ENCODE results near the gene NOX5. TPM values are rescaled to one million over a fixed set of nuclear protein-coding genes. Genes with fewer than 3 reads are reported as not detected.

Gene NOX5
- total RNA-seq, 1 donor from 2014 or later, result not detected

GRCh38 chr15:69037977-69038376 is 23.5 kb downstream of the NOX5 start:
- H3K9me3 Mint-ChIP-seq, result no peaks in the 10 kb centered on the region
- no peak overlapping the region for H3K4me3 Mint-ChIP-seq
- H3K4me1 Mint-ChIP-seq, result peaks cover 4% of the 10 kb centered on the region
- intact Hi-C loops (cut with micrococcal nuclease), result no loop called here
- H3K27me3 Mint-ChIP-seq, result peaks cover 6% of the 10 kb centered on the region
- no peak for DNase-seq
- no peak overlapping the region for H3K27ac Mint-ChIP-seq
- H3K36me3 Mint-ChIP-seq (ENCODE audit: low read depth), result no peaks in the 10 kb centered on the region

GRCh38 chr15:69038508-69038907 is 24.0 kb downstream of the NOX5 start:
- Mint-ChIP-seq H3K4me3 (no peak overlapping the region), H3K27me3 (peaks cover 6% of the 10 kb centered on the region), H3K27ac (no peak overlapping the region), H3K9me3 (no peaks in the 10 kb centered on the region), H3K4me1 (peaks cover 4% of the 10 kb centered on the region), H3K36me3 (ENCODE audit: low read depth) (no peaks in the 10 kb centered on the region)
- intact Hi-C loops (cut with micrococcal nuclease), result no loop called here
- DNase-seq, result no peak

DNA sequence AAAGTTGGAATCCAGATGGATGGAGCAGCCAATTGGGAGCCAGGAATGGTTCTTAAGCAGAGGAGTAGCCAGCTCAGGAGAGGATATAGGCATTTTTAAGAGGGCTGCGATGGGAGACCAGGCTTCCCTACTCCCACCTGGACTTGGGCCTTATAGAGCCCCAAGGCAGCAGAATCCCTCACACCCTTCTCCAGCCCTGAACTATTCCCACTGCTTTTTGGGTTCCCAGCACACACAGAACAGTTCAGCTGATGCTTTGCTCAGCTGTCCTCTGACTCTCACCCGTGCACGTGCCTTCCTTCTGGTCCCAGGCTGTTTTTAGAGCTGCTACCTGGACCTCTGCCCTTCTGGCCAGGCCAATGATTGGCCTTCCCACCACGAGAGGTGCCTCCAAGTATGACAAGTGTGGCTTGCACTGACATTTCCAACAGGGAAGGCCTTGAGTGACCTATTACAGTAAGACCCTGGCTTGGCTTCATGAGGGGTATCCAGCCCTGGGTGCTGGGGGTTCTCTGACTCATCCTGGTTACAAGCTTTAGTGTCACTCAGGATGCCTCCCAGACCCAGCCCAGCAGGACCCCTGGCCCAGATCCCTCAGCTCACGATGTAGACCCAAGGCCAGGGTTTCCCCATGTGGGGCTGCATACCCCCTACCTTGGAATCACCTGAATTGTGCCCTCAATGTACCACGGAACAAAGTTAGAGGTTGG is 25.2 kb downstream of the NOX5 start:
- no peak overlapping the region for H3K4me3 Mint-ChIP-seq
- no peak for DNase-seq
- no peaks in the 10 kb centered on the region for H3K4me1 Mint-ChIP-seq
- H3K36me3 Mint-ChIP-seq (ENCODE audit: low read depth), result no peaks in the 10 kb centered on the region
- H3K27me3 Mint-ChIP-seq, result peaks cover 6% of the 10 kb centered on the region
- intact Hi-C loops (cut with micrococcal nuclease), result no loop called here
- H3K27ac Mint-ChIP-seq, result no peak overlapping the region
- no peaks in the 10 kb centered on the region for H3K9me3 Mint-ChIP-seq

DNA sequence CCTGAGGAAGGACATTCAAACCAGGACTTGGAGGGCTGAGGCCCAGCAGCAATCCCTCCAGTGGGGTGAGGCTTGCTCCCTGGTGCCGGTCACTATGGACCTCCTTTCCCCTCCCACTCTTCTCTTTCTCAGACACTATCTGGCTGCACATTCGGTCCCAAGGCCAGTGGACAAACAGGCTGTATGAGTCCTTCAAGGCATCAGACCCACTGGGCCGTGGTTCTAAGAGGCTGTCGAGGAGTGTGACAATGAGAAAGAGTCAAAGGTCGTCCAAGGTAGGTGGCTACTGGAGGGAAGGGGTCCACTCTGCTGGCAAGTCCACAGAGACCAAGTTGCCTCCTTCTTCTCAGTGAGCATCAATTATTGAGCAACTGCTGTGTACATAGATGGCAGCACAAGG is 28.0 kb downstream of the NOX5 start:
- no peaks in the 10 kb centered on the region for H3K36me3 Mint-ChIP-seq (ENCODE audit: low read depth)
- no peak for DNase-seq

DNA sequence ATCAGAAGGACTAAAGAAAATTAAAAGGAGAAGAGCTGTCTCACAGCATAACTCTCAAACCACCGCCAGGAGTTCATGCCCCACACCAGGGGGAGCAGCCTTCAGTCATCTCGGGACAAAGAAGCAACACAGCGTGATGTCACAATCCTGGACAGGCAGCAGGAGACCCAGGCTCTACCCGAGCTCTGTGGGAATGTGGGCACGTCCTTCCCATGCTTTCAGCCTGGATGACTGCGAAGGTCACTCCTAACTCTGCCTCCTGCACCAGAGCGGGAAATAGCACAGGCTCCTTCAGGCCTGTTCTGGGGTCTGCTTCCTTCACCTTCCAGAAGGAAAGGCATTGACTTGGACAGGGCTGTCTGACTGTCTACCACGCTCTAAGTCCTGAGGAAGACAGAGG is 31.3 kb downstream of the NOX5 start:
- H3K4me3 Mint-ChIP-seq, result no peak overlapping the region
- DNase-seq, result no peak
- no peak overlapping the region for H3K27ac Mint-ChIP-seq
- intact Hi-C loops (cut with micrococcal nuclease), result no loop called here
- peaks cover under 1% of the 10 kb centered on the region for H3K27me3 Mint-ChIP-seq
- H3K36me3 Mint-ChIP-seq (ENCODE audit: low read depth), result no peaks in the 10 kb centered on the region
- H3K4me1 Mint-ChIP-seq, result no peaks in the 10 kb centered on the region
- H3K9me3 Mint-ChIP-seq, result no peaks in the 10 kb centered on the region

More for the DNA sequence above, 28.0 kb downstream of the NOX5 start:
- Mint-ChIP-seq H3K4me1 (no peaks in the 10 kb centered on the region), H3K4me3 (no peak overlapping the region), H3K27ac (no peak overlapping the region), H3K27me3 (peaks cover 4% of the 10 kb centered on the region), H3K9me3 (no peaks in the 10 kb centered on the region)
- intact Hi-C loops (cut with micrococcal nuclease), result no loop called here

- H3K4me1 Mint-ChIP-seq, result no peaks in the 10 kb centered on the region
- intact Hi-C loops (cut with micrococcal nuclease), result no loop called here
- H3K4me3 Mint-ChIP-seq, result no peak overlapping the region
- no peaks in the 10 kb centered on the region for H3K36me3 Mint-ChIP-seq (ENCODE audit: low read depth)
- DNase-seq, result no peak
- H3K27ac Mint-ChIP-seq, result no peak overlapping the region
- H3K9me3 Mint-ChIP-seq, result no peaks in the 10 kb centered on the region
- peaks cover 4% of the 10 kb centered on the region for H3K27me3 Mint-ChIP-seq
Measured at GRCh38 chr15:69046781-69047180, 32.3 kb downstream of the NOX5 start.

DNA sequence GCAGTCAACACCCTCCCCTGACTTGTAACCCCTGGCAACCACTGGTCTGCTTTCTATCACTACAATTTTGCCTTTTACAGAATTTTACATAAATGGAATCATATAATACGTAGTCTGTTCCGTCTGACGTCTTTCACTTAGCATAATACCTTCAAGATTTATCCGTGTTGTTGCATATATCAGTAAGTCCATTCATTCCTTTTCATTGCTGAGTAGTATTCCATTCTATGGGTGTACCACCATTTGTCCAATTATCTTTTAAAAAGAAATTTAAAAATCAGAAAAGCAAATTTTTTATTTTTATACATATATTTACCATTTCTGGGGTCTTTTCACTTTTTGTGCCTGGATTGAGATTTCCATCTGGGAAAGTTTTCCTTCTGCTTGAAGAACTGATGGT is 35.5 kb downstream of the NOX5 start:
- no peaks in the 10 kb centered on the region for H3K4me1 Mint-ChIP-seq
- H3K27ac Mint-ChIP-seq, result no peak overlapping the region
- intact Hi-C loops (cut with micrococcal nuclease), result loop anchor here (10.0 kb wide), 1 partner anchor 175 kb away; no protein-coding TSS in a partner anchor
- no peak for DNase-seq
- peaks cover 6% of the 10 kb centered on the region for H3K27me3 Mint-ChIP-seq
- H3K9me3 Mint-ChIP-seq, result no peaks in the 10 kb centered on the region
- H3K4me3 Mint-ChIP-seq, result no peak overlapping the region
- no peaks in the 10 kb centered on the region for H3K36me3 Mint-ChIP-seq (ENCODE audit: low read depth)

GRCh38 chr15:69055251-69055650 is 40.8 kb downstream of the NOX5 start:
- intact Hi-C loops (cut with micrococcal nuclease), result loop anchor here (10.0 kb wide), 1 partner anchor 170 kb away; no protein-coding TSS in a partner anchor
- Mint-ChIP-seq H3K4me1 (peaks cover 8% of the 10 kb centered on the region), H3K27ac (no peak overlapping the region), H3K36me3 (ENCODE audit: low read depth) (no peaks in the 10 kb centered on the region), H3K9me3 (no peaks in the 10 kb centered on the region), H3K27me3 (peaks cover 12% of the 10 kb centered on the region), H3K4me3 (no peak overlapping the region)
- no peak for DNase-seq

GRCh38 chr15:69056365-69056764 is 41.9 kb downstream of the NOX5 start:
- Mint-ChIP-seq H3K27ac (no peak overlapping the region), H3K4me3 (no peak overlapping the region), H3K36me3 (ENCODE audit: low read depth) (no peaks in the 10 kb centered on the region), H3K9me3 (no peaks in the 10 kb centered on the region), H3K4me1 (peaks cover 10% of the 10 kb centered on the region), H3K27me3 (peaks cover 9% of the 10 kb centered on the region)
- intact Hi-C loops (cut with micrococcal nuclease), result loop anchor here (10.0 kb wide), 1 partner anchor 168 kb away; no protein-coding TSS in a partner anchor
- no peak for DNase-seq

- peaks cover 7% of the 10 kb centered on the region for H3K27me3 Mint-ChIP-seq
- H3K36me3 Mint-ChIP-seq (ENCODE audit: low read depth), result no peaks in the 10 kb centered on the region
- H3K27ac Mint-ChIP-seq, result no peak overlapping the region
- intact Hi-C loops (cut with micrococcal nuclease), result loop anchor here (1.0 to 10.0 kb wide), 3 partner anchors 166 to 409 kb away; no protein-coding TSS in a partner anchor
- no peaks in the 10 kb centered on the region for H3K9me3 Mint-ChIP-seq
- no peak overlapping the region for H3K4me3 Mint-ChIP-seq
- DNase-seq, result peak; percentile 91
- H3K4me1 Mint-ChIP-seq, result peaks cover 10% of the 10 kb centered on the region
Measured at GRCh38 chr15:69058830-69059556, 44.5 kb downstream of the NOX5 start.

GRCh38 chr15:69059557-69059943 is 45.1 kb downstream of the NOX5 start:
- Mint-ChIP-seq H3K4me1 (peaks cover 10% of the 10 kb centered on the region), H3K27me3 (peaks cover 7% of the 10 kb centered on the region), H3K36me3 (ENCODE audit: low read depth) (no peaks in the 10 kb centered on the region), H3K27ac (no peak overlapping the region), H3K4me3 (no peak overlapping the region), H3K9me3 (no peaks in the 10 kb centered on the region)
- DNase-seq, result no peak
- intact Hi-C loops (cut with micrococcal nuclease), result loop anchor here (1.0 to 10.0 kb wide), 3 partner anchors 165 to 409 kb away; no protein-coding TSS in a partner anchor

DNA sequence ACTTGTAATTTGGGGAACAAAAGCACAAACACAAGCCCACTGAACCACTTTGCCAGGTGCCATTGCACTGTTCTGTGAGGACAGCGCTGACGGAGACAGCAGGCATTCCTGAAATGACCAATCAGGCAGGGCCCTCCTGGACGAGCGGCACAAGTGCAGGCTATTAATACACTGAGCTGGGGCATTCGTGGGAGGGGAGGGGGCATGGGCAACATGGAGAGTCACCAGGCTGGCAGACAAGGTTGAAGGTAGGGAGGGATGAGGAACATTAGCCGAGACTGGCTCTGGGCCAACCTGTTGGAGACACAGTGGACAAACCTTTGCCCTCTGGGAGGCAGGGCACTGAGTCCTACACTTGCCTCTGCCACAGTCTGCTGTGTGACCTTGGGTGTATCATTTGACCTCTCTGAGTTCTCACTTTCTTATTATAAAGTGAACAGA is 45.6 kb downstream of the NOX5 start:
- H3K9me3 Mint-ChIP-seq, result no peaks in the 10 kb centered on the region
- peaks cover 10% of the 10 kb centered on the region for H3K4me1 Mint-ChIP-seq
- intact Hi-C loops (cut with micrococcal nuclease), result loop anchor here (1.0 kb wide), 1 partner anchor 205 kb away; no protein-coding TSS in a partner anchor
- no peak overlapping the region for H3K4me3 Mint-ChIP-seq
- no peaks in the 10 kb centered on the region for H3K36me3 Mint-ChIP-seq (ENCODE audit: low read depth)
- no peak for DNase-seq
- H3K27me3 Mint-ChIP-seq, result peaks cover 7% of the 10 kb centered on the region
- no peak overlapping the region for H3K27ac Mint-ChIP-seq

DNA sequence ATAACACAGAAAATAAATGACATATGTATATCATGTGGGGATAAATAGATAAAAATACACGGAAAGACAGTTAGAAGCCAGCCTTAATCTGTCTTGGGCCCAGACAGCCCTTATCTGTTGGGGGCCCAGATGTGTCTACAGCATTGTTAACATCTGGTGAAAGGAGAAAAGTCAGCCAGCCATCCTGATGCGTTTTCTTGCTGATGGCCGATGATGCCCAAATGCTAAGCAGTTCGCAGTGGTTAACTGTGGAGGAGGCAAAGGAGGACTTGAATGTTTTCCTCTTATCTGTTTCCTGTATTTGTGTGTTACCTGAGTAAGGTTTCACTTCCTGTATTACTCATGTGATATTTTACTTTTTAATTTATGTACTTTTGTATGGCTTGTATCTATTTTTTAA is 46.2 kb downstream of the NOX5 start:
- no peak overlapping the region for H3K27ac Mint-ChIP-seq
- no peaks in the 10 kb centered on the region for H3K36me3 Mint-ChIP-seq (ENCODE audit: low read depth)
- peaks cover 10% of the 10 kb centered on the region for H3K4me1 Mint-ChIP-seq
- intact Hi-C loops (cut with micrococcal nuclease), result loop anchor here (1.0 kb wide), 1 partner anchor 205 kb away; no protein-coding TSS in a partner anchor
- H3K9me3 Mint-ChIP-seq, result no peaks in the 10 kb centered on the region
- peaks cover 7% of the 10 kb centered on the region for H3K27me3 Mint-ChIP-seq
- H3K4me3 Mint-ChIP-seq, result no peak overlapping the region
- DNase-seq, result peak; percentile 64

DNA sequence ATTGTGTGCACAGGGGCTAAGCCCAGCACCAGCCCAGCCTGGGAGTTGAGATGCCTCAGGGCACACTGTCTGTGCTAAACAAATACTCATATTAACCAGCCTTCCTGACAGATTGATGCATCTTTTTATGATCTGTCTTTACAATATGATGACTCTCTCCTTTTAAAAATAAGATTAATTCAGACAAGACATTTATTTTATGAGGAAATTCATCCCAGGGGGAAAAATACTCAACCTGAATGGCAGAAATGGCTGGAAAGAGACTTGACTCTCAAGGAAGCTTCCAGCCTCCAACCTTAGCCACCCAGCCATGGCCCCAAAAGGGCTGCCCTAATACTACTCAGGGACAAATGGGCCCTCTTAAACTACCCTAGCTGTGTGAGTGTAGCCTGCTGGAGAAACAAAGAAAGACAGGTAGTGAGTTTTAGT is 46.9 kb downstream of the NOX5 start:
- intact Hi-C loops (cut with micrococcal nuclease), result no loop called here

More for the DNA sequence above, 46.9 kb downstream of the NOX5 start:
- Mint-ChIP-seq H3K36me3 (ENCODE audit: low read depth) (no peaks in the 10 kb centered on the region), H3K27ac (no peak overlapping the region), H3K4me1 (peaks cover 10% of the 10 kb centered on the region), H3K9me3 (no peaks in the 10 kb centered on the region), H3K4me3 (no peak overlapping the region), H3K27me3 (peaks cover 7% of the 10 kb centered on the region)
- DNase-seq, result no peak

All from activated CD4-positive, alpha-beta T cell treated with anti-CD3 and anti-CD28 coated beads, Interleukin-2, amount 10 ng/mL, durations not matched to agents 24 days and 14 days (primary cell).